Dedifferentiated amniotic fluid mesenchymal stem cell (primary cell): ENCODE results near the gene DCUN1D5.

Source experiments
- DNase-seq: peaks from one replicate; pipeline ENCODE4 v3.0.0-alpha.2; 2016; ENCODE audit errors: extremely low spot score

Gene DCUN1D5

DNA sequence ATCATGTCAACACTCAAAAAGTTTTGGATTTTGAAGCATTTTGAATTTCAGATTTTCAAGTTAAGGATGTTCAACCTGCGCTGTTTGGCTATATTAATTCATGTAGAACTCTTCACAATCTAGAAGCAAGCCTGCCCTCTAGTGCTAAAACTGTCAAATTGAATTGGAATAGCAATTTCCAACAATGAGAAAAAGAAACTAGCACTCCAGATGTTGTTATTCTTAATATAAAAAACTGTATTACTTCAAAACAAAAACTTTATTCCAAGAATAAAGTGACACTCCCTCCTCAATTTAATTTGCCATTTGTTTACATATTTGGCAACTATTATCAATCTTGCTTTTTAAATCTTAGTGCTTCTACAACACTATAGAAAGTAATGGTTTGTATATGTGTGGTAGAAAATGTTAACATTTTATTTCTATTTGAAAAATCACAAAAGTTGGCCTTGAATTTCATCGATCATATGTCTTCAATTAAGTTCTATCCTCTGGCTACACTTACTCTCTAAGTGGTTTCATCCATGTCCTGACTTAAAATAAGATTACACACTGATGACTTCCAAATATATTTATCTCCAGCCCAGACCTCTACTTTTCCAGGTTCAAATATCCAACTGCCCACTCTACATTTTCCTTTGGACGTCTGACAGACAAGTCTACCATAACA is 36.6 kb downstream of the DCUN1D5 start:
- peak; percentile 82 for DNase-seq

DNA sequence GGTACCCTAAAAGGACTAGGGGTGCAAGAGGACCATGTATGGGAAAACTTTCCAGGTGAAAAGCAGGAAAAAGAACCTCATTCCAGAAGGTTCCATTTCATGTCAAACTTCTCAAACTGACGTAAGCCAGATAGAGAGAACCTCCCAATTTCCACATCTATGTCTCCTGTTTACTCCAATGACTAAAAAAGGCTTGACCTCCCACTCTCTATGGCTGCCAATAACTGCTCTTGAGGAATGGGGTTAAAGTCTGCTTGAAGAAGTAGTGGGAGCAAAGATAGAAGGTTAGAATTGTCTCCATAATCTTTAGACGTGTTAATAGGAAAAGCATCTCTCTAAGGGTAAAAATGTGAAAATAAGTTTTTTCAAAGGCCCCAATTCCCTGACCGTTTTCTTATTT is 38.0 kb downstream of the DCUN1D5 start:
- no peak for DNase-seq

DNA sequence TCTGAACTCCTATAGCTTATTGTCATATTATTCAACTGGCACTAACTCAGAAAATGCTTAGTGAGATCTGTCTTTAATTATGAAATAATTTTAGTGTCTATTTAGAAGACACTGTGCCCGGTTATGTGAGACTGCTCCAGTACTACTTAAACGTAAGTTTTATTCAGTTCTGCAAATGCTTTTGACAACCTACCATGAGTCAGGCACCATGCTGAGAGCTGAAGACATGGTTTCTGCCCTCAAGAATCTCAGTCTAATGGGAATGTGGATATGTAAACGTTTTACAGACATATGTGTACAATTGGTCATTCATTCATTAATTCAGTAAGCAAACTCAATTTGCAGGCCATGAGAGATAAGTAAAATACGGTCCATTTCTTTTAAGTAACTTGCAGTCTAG is 40.0 kb downstream of the DCUN1D5 start:
- DNase-seq, result no peak

DNA sequence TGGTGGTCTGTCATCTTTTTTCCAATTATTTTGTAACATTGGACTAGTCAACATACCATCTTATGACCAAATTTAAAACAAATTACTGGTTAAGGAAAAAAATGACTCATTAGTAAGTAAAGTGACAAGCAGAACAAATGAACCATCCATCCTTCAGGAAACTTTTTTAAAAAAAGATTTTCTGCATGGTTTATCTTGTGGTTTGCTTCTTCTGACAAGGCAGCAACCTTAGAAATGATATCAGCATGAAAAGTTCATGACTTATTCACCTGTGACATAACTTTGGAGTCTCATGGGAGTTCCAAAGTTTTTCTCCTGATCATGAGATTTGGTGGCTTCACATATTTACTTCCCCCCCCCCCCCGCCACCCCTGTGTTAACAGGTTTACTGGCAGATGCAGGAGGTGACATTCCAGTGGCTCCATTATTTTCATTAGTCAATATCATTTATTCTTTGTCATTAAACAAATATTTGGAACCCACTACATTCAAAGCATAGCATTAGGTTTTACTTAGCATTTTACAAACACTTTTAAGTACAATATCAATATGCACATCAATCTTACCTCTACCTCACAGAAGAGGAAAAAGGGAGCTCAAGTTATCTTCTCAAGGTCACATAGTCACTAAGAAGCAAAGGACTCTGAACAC is 40.7 kb downstream of the DCUN1D5 start:
- DNase-seq, result no peak

DNA sequence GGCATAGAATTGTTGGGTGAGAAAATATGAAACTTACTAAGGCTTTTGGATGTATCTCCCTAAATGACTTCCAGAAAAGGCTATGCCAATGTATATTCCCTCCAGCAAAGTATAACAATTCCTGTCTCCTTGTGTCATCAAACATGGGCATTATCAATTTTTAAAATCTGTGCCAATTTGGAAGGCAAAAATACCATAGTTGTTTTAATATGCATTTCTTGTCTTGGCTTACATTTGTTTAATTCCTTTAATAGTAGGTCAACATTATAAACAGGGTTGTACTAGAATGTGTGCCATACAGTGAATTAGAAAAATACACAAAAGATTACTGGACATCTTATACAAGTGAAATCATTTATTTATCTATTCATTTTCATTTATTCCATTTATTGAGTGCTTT is 41.6 kb downstream of the DCUN1D5 start:
- DNase-seq, result no peak

- DNase-seq, result no peak
These were observed 44.1 kb downstream of the DCUN1D5 start for GRCh38 chr11:103047837-103048236.

DNA sequence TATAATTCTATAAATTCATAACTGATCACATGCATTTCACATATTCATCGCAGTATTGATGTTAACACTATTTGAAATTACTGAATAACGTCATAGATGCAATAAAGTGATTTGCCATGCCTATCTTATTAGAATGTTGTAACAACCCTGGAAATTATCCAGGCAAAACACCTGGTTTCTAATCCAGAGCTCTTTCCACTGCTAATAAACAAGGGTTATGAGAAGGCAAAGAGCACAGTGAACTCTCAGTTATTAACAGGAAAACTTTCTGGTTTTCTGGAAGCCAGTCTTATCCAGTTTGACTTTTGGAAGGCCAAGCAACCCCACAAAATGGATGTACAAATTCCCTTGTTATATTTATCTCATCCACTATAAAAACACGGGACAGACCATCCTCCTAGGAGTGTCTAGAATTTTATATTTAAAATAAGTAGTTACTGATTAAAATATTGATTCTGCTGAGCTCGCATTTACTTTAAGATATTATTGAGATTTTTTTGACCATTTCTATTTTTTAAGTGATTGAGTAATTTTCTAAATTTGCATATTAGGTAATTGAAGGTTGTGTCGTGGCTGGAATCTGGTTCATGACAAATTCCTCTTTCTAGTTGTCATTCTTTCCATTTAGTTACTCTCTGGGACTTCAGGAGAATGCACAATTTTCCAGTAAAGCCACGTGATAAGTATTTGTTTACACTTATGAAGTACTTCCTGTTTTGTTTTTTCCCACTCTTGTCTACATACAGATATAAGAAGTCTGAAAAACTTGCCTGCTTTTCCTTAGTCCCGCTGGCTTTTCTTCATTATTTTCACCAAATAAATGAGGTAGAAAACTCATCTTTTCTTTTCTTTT is 47.9 kb downstream of the DCUN1D5 start:
- DNase-seq, result no peak

DNA sequence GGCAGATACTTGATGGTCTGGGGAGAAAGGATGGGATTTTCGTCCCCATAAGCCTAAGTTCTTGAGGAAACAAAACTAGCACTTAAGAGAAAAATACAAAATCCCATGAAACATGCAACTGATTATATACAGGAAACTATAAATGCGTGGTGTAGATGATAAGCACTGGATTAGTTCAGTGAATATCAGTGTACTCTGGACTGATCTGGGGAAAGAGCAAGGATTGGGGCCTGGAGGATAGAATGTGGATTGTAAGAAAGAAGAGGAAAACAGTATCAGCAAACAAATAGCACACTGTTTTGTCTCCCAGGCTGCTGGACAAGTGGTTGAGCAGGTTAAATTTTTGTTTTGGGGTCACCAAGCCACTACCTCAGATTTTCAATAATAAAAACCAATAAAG is 49.8 kb downstream of the DCUN1D5 start:
- no peak for DNase-seq

DNA sequence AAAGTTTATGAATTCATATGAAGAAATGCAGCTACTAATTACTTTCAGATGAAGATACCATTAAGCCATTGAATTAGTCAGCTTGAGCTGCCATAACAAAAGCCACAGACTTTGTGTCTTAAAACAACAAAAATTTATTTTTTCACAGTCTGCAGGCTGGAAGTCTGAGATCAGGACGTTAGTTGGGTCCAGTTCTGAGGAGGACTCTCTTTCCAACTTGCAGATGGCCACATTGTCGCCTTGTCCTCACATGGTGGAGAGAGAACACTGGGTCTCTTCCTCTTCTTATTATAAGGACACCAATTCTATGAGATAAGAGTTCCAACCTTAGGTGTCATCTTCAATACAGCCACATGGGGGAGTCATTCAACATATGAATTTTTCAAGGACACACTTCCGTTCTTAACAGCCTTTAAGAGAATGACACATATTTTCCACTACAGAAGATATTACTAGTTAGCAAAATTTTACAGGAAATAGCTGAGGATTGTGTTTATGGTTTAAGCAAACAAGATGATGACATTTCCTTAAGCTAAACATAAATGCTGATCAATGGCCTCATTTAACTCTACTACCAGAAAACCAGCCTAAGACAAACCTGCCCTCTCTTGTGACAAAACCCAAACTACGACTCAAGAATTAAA is 56.0 kb downstream of the DCUN1D5 start:
- peak; percentile 95 for DNase-seq

- no peak for DNase-seq
These were observed 56.7 kb downstream of the DCUN1D5 start for GRCh38 chr11:103035216-103035615.

DNA sequence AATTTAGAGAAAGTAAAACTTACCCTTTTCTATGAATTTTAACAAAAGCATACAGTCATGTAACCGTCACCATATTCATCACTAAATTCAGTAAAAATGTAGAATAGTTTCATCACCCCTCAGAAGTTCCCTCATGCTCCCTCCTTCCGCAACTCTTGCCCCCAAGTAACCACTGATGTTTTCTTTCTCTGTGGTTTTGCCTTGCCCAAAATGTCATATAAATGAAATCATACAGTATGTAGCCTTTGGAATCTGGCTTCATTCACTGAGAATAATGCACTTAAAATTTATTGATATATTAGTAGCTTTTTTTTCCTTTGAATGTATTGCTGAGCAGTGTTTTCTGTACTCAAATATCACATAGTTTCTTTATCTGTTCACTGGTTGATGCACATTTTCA is 60.1 kb downstream of the DCUN1D5 start:
- peak; percentile 75 for DNase-seq

DNA sequence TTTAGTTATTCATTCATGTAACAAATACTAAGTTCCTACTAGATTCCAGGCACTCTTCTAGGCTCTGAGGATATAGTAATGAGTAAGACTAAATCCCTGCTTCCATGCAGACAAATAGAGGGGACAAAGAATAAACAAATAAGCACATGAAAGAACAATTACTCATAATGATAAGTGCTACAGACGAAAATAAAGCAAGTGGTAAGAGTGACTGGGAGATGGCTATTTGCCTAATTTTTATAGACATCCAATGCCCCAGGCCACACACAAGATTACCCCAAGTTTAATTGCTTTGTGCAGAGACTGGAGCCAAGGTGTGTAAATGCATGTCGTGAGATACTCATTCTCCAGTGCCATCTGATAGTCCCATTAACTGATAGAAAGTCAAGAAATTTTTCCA is 62.6 kb downstream of the DCUN1D5 start:
- no peak for DNase-seq

- peak; percentile 36 for DNase-seq
These were observed 63.5 kb downstream of the DCUN1D5 start for GRCh38 chr11:103028304-103029020.

- DNase-seq, result no peak
These were observed 67.9 kb downstream of the DCUN1D5 start for GRCh38 chr11:103024086-103024485.

DNA sequence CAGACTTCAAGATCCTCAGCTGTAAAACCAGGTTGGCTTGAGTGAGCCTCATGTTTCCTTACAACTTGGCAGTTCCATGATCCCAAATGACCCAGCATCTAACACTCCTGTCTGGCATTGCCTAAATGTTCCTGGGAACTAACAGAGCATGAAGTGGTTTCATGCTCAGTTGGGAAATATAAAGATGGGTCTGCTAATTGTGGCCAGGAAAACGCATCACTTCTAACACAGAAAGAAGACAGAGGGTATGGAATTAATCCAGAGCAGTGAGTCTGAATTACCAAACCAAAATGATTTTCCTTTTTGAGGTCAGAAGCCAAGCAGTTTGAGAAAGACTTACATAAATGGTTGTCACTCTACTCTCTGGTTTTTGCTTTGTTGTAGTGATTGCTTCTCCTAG is 75.9 kb downstream of the DCUN1D5 start:
- no peak for DNase-seq

- no peak for DNase-seq
These were observed 78.5 kb downstream of the DCUN1D5 start for GRCh38 chr11:103013421-103013820.
